Neural progenitor cell (in vitro differentiated cells): Measurements from ENCODE around the gene LTBP1.

ENCODE experiments used
- CTCF ChIP-seq: fragments of 200-600 bp; sonication (generic); IDR thresholded peaks from 2 replicates; pipeline ENCODE4 v1.5.1; 2017; ENCODE audit warnings: antibody characterized with exemption, mild to moderate bottlenecking
- EZH2 ChIP-seq: fragments of 200-600 bp; sonication (generic); IDR thresholded peaks from 2 replicates; pipeline ENCODE4 v1.6.1; 2017; ENCODE audit warnings: antibody characterized with exemption, mild to moderate bottlenecking, moderate library complexity

GRCh38 chr2:33072614-33073013, 125.9 kb downstream of the LTBP1 start:
- no peak for TF ChIP-seq CTCF
- TF ChIP-seq EZH2 = no peak
